ENCODE data around the gene WDFY3.

DNA sequence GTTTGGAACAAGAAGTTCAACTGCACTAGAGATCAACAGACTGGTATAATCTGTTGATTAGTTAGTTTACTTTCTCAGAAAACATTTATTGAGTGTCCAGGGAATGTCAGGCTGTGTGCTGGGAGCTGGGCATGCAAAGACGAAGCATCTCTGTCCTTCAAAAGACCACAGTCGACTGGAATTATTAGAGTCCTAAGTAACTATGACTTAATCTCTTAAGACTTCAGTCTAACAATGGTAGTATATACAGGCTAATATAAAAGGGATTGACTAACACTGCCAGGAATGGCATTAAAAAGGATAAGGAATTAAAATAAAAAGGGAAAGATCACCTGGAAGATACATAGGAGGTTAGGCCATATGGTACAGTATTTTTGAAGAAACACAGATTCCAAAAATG is 128.7 kb downstream of the WDFY3 start:
- TF ChIP-seq, protein P1, sequence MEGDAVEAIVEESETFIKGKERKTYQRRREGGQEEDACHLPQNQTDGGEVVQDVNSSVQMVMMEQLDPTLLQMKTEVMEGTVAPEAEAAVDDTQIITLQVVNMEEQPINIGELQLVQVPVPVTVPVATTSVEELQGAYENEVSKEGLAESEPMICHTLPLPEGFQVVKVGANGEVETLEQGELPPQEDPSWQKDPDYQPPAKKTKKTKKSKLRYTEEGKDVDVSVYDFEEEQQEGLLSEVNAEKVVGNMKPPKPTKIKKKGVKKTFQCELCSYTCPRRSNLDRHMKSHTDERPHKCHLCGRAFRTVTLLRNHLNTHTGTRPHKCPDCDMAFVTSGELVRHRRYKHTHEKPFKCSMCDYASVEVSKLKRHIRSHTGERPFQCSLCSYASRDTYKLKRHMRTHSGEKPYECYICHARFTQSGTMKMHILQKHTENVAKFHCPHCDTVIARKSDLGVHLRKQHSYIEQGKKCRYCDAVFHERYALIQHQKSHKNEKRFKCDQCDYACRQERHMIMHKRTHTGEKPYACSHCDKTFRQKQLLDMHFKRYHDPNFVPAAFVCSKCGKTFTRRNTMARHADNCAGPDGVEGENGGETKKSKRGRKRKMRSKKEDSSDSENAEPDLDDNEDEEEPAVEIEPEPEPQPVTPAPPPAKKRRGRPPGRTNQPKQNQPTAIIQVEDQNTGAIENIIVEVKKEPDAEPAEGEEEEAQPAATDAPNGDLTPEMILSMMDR (conservative IDR thresholded peaks at IDR 0.05; ENCODE audit: low read length), result no peak
- no peak for TF ChIP-seq EZH2phosphoT487 (IDR thresholded peaks at IDR 0.05; ENCODE audit: borderline replicate concordance)
